ENCODE results near the gene AGAP1.

The AGAP1 gene

DNA sequence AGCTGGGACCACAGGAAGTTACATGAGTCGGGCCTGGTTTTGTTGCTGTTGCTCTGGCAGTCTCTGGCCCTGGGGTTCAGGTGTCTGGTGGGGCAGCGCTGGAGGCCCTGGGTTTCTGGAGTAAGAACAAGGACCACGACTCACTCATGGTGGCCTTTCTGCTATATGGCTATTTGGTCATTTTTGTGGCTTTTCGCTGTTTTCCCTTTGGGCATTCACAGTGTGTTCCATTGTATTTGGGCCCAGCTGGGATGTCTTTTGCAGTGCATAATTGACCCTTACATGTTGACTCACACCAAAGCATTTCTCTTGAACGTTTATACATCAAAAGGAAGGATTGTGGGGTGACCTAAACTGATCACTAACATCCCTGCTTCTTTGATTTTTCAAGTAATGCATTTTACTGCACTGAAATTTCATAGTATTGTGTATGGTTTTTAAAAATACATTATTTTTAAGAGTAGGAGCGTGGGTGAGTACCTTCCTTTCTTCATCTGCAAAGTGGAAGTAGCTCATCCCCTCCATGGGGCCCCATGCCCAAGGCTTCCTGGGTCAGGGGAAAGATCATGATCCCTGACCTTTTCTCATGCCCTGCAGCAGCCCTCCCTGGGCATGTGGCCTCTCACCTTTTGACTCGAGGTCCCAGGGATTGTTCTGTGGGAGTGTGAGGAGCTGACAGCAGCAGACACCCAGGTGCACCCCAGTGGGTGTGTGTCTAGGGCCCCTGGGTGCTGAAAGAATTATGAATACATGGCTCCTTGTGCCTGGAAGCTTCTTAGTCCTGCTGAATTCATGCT, 225.5 kb downstream of the AGAP1 start:
- peak; percentile 22 to 28 for DNase-seq

DNA sequence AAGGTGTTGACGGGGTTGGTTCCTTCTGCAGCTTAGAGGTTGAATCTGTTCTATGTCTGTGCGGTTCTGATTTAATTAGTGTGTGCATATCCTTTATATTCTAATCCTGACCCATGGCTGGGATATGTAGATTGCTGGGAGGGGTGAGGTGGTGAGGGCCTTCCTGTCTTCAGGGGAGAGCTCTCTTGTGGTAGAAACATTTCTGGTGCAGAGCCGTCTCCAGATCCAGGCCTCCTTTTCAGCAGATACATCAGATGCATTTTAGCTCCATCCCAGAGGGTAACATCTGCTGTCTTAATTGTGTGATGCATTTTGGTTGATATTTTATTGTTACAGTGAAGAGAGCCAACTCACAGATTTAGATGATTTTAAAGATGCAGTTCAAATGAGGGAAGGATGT, 227.8 kb downstream of the AGAP1 start:
- no peak for DNase-seq

DNA sequence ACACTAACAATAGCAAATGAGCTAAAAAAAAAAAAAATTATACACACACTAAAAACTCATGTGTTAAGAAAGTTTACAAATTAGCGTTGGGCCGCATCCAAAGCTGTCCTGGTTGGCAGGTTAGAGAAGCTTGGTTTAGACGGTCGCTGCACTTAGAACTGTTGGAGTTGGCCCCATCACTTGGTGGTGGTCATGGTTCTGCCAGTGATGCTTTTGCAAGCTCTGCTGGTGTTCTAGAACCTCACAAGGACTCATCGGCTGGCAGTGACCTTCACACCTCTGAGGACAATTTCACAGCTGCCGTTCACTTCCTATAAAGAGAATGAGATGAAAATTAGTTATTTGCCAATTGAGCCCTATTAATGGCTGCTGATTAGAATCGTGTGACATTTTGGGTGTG, 229.0 kb downstream of the AGAP1 start:
- DNase-seq, result no peak

DNA sequence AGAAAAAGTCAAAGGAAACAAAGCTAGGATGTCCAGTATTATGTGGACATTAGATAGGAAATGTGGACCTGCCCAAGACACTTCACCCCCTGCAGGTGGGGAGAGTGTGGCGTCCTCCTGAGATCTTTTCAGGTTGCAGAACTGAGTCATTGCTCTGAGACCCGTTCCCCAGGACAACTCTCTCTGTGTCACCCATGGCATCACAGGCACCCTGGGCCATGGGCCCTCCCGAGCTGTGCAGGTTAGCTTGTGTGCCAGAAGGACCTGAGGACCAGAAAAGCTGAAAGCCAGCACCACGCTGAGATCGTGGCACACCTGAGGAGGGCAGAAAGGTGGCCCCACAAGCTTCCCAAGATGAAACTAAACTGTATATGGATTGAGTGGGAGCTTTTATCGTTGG, 229.5 kb downstream of the AGAP1 start:
- DNase-seq, result no peak

DNA sequence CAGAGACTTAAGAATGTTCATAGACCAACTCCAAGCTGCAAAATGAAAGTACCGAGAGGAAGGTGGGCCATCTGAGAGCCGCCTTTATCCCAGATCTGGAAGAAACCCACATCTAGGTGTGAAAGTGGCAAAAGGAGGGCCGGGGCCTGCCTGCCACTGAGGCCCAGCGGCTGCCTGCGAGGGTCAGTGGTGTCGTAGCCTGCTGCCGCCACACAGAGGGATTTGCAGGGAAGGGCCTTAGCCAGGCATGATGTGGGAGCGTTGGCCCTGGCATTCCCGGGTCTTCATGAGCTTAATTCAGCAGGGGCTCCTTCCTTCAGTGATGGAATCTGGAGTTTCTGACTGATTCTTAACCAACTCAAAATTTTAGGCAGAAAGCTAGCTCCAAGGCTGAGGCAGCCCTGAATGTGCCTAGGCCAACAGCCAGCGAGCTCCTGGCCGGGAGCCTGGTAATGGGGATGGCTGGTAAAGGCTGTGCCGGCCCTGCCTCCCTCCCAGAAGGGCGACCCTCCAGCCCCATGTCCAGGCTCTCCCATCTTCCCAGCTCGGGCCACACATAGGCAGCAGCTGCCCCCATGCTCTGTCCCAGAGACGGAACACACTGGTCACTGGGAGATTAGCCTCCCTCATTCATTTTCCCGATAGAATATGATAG, 230.1 kb downstream of the AGAP1 start:
- peak in 1 of 2 donors; percentile 38 for DNase-seq

DNA sequence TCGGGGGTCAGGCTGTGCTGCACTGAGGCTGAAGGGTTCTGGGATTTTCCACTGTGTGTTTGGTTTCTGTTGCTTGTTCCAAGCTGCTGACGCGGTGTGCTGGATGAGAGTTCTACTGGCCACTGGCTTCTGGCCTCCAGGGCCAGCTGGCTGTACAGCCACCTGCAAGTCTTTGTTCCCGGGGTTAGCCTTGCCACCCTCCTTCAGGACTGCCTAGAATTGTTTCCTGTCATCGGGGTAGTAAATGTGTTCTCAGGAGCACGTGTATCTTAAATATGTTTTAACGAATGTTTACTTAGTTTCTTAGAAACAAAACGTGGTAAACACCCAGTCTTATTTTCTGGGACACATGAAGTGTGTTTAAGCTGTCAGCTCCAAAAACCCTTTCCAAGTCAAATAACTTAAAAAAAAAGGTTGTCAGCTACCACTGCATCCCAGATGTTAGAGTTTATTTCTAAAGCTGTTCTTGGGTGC, 231.2 kb downstream of the AGAP1 start:
- peak; percentile 30 to 63 for DNase-seq

DNA sequence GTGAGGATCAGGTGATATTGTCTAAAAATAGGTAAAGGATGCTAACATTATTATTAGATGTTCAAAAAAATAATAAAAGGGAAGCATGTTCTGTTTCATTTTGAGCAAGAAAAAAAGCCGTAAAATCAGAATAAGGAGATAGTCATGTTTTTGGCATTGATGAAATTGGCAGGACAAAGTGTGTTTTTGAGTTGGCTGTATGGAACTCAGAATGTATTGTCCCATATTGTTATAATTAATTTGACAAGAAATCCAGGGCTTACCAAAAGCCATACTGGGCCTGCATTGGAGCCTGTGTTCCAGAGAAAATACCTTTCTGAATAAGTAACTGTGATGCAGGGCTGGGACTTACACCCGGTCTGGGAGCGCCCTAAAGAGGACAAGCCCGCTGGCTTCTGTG, 232.0 kb downstream of the AGAP1 start:
- DNase-seq, result no peak

DNA sequence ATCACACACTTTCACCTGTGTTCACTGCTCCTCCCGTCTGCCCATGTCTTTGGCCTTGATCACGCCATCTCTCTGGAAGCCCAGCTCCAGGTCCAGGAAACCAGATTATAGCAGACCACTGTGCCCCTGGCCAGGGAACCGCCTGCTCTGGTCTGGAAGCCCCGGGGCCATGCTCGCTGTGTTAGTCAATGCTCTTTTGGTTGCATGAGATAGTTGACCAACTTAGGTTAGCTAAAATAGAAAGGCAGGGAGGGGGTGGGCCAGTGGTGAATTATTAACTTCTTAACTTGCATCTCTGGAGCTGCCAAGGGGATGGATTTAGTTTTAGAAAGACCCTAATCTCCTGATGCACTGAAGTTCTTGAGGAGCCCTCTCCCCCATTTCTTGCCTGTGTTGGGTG, 232.7 kb downstream of the AGAP1 start:
- DNase-seq, result no peak

DNA sequence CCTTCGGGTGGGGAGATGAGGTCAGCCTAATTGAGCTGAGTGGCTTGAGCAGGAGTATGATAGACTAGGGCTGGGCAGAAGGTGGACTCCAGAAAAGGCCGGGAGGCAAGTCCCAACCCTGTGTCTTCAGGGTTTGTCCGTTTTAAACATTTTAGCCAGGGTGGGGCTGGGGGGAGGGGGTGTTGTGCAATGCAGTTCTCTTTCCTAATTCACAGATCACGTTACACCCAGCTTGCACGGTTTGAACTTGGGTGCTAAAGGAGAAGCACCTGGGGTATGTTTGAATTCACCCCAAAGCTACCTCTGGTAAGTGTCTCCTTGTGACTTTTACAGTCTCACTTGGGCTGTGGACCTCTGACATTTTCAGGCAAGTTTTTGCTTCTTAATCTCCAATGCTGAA, 233.3 kb downstream of the AGAP1 start:
- no peak for DNase-seq

DNA sequence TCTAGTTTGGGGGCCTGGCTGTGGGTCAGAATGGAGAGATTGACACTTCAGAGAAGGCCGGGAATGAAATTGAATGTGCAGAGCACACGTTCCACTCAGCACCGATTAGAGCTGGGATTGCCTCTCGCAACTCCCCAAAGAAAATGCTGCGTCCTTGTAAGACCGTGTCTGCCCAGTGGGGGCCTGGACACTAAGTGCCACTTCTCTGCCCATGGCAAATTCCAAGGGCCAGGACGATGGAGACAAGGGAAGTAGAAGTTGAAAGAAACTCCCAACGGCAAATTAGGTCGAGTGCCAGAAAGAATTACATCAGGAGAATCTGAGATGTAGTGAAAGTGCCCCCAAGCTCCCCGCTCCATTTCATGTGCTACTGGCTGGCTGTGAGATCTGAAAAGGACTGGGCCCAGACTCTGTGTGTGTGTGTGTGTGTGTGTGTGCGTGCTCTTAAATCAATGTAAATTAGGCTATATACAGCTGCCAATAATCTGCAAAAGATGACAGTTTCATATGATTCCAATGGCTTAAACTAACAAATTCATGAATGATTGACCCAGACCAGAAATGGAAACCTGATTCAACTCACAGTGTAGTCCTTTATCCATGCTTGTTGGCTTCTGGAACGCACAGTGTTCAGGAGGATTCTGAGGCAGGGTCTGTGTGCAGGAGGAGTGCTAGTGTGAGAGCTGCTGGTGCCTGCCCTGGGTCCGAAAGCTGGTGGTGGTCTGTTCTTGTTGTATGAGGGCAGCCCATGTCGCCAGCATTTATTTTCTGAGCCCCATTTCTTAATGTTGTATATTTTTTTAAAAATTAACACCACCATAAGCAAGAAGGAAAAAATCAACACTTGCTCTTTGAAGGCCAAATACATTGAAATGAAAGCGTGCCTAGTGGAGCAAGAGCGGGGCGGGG, 234.3 kb downstream of the AGAP1 start:
- DNase-seq, result no peak

DNA sequence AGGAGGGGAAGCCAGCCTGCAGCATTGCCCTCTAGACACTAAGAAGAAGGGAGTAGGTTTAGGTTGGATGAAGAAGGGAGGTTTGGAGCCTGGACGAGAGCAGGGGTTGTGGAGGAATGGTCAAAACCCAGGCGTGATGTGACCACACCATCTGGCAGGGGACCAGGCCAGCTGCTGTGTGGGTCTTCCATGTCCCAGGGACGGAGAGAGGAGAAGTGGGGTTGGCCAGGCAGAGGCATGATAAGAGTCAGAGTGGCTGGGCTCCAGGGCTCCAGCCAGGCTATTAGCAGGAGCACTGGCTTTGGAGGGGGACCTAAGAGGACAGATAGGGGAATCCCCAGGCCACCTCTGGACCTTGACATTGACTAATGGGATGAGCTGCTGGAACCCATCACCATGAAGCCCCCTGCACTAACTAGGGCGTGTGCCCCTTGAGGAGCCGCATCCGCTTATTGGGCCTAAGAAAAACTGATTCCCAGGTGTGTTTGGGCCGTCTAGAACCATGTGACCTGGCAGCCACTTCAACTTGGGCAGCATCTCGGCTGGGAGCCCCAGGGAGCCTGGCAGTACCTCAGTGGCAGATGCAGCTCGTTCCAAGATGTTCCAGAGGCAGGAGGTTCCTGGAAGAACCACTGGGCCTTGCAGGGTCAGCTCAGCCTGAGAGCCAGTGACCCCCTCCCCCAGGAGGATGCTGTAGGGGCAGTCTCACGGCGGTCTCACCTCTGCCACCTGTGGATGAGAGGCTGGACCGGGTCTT, 235.1 kb downstream of the AGAP1 start:
- DNase-seq, result peak in 1 of 2 donors; percentile 31

DNA sequence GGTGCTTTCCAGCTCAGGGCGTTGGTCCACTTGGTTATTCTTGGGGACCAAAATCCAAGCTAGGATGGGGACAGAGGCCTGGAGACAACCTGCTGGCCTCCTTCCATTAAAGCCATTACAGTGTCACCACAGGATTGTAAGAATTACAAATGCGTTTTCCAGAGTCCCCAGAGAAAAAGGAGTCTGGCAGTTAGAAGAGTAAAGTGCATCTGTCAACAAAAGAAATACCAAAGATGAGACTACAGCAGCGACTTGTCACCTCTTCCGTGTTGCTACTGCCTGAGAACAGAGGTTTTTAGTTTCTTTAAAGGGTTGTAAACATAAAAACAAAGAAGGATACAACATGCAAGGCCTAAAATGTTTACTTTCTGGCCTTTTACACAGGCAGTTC, 235.7 kb downstream of the AGAP1 start:
- no peak for DNase-seq

DNA sequence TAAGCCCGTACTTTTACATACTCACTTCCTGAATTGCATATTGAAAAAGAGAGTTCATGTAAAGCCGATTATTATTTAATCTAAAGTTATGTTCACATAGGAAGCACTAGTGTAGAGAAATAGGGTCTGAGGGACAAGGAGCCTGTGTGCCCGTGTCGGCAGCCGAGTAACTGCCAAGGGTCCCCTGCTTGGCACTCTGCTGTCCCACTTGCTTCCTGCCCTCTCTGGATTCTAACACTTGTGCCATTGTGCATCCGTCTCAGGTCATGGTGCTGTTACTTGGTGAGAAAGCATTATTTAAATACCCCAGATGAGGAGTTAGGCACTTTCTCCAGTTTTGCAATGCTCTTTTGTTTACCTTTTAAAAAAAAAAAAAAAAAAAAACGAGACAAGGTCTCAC, 236.3 kb downstream of the AGAP1 start:
- no peak for DNase-seq

DNA sequence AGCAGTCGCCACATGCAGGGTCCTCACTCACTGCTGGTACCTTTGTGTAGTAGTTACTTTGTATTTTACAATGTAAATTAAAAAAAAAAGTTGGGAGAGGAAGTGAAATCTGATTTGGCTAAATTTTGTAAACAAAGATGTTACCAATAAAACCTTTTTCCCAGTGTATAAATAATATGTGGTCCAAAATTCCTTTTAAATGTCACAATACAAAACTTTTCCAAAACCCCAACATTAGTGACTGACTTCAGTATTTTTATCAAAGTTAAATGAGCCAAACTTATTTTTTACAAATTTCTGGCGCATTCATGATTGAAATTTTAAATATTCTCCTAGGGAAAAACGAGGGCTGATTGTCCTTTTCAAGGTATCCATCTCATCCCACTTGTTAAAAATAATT, 239.9 kb downstream of the AGAP1 start:
- no peak for DNase-seq

DNA sequence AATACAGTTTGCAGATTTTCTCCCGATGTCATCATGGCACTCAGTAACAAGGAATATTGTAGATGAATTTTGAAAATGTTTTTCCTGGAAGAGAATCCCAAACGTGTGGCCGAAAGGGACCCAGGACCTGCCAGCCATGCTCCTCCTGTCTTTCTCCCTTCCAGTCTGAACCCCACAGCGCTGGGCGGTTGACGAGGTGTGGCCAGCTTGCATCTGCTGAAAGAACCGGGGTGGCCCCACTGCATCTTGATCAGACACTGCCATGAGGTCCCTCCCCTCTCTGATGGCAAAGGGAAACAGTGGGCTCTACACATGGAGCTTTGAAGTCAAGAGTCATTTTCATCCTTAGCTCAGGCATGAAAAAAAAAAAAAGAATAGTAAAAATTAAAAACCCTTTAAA, 240.3 kb downstream of the AGAP1 start:
- no peak for DNase-seq

DNA sequence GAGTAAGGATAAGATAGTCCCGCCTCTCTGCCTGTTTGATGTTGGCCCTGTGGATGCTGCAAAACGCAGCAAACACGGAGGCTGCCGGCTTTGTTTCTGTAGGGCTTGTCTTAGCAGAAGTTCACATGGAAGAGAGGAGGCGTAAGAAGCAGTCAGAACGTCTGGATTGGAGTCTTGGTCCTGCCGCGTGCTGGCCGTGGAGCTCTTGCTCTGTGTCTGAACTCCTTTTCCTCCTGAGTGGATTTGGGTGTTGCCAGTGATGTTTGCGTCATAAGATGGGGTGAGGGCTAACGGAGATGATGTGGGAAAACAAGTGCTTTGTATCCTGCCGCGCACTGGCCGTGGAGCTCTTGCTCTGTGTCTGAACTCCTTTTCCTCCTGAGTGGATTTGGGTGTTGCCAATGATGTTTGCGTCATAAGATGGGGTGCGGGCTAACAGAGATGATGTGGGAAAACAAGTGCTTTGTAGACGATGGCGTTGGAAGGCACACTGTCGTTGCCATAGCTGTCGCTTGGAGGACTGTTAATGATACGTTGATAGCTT, 240.9 kb downstream of the AGAP1 start:
- DNase-seq, result no peak

DNA sequence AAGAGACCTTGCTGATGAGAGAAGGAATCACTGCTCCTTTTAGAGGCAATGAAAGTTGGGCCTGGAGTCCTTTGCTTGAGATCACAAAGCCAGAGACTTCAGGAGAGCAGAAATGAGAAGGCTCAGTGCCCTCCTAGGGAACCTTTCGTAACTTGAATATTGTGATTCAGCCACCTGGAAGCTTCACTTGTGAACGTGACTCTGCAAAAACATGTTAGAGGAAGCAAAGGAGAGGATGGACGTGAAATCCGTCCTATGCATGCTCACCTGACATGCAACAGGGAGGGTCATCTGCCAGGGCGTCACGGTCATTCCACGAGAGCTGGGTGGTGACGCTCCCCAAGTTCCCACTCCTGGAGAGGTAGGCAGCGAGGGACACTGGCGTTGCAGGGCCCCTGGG, 243.6 kb downstream of the AGAP1 start:
- no peak for DNase-seq

DNA sequence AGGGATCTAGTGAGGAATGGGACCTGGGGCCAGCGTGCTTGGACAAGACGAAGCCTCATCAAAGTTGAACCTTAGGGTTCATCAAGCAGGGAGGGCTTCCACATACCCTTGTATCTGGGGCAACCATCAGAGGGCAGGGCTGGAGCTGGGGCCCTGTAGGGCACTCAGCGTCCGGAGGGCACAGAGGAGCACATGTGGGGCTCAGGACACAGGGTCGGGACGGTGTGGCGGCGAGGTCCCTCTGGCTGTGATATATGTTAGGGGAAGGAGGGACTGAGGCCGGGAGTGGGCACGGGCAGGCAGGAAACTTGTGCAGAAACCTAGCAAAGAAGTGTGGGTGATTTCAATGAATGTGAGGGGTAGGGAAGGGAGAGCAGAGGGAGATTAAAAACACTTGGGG, 244.0 kb downstream of the AGAP1 start:
- DNase-seq, result no peak

DNA sequence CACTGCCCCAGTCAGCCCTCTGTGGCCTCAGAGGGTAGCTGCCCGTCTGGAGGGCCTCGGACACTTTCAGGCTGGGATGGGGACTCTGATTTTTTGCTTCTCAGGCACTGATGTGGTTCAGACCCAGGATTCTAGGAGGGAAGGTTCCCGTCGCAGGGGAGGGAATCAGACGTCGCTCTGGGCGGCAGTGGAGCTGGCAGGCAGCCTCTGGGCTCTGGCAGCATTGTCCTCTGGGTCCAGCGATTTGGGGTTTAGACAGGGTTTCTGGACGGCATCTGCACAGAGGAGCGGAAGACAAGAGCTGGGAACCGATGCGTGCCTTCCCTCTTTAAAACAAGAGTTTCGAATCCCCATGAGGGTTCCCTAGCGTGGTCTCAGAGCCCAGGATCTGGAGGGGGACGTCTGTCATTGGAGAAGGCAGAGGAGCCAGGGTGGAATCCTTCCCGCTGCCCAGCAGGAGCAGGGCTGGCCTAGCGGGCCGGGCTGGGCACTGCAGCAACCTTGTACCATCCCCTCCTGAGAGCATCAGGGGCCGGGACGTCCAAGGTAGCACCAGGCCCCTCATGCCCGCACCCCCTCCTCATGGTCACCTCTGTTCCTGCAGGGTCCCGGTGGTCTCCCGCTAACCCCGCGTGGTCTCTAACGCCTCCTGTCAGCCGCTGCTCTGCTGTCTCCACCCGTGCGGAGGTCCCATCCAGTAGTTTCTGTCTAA, 246.0 kb downstream of the AGAP1 start:
- no peak for DNase-seq

DNA sequence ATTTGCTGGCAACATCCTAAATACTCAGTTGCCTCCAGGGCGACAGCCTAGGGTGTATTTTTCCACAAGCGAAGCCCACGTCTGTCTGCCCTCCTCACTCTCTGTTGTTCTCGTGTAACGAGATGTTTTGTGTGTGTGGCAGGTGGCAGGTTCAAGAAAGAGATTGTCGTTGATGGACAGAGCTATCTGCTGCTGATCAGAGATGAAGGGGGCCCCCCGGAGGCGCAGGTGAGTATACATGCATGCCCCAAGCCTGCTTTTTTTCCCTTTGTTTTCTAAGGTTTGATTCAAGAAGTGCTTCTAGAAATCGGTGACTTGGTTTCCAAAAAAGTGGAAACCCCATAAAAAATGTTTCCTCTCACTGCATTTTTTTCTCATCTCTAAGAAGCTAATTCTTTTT, 247.0 kb downstream of the AGAP1 start:
- DNase-seq, result no peak

DNA sequence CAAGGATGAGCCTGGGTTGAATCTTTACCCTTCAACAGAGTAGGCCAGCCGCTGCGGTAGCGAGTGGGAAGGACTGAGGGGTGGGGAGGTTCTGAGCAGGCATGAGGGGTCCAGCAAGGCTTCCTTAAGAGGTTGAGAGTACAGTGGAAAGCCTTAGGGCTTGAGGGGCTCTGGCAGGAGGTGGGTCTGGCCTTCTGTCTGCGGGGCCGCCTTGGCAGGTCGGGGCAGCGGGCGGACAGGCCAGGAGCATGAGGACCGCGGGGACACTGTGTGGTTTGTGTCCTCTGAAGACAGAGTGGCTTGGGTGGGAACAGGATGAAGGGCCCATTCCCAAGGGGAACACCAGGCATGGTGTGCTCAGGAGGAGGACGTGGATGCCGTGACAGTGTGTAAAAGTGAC, 250.3 kb downstream of the AGAP1 start:
- DNase-seq, result no peak

DNA sequence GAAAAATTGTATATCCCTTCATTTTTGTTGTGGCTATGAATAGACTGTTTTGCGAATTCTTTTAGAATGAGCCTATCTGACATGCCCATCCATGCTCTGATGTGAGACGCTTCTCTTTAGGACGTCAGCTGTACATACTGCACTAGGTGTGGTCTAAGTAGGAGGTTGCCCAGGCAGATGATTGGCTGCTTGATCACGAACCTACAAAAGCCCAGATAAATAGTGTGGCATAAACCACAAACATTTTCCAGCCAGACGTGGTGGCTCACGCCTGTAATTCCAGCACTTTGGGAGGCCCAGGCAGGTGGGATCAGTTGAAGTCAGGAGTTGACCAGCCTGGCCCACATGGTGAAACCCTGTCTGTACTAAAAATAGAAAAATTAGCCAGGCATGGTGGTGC, 251.8 kb downstream of the AGAP1 start:
- no peak for DNase-seq
